OCI-LY7 (cell line): ENCODE measurements around the gene TEDC1. TPM values are rescaled to one million over a fixed set of nuclear protein-coding genes. Genes with fewer than 3 reads are reported as not detected.

Experiments used
- BruUV-seq: library from RNA; stranded (reverse); fragments of 400-500 nt; replicated peaks from 2 replicates; lab custom pipeline; 2021; lab: Mats Ljungman, UMichigan
- CTCF ChIA-PET: fragments of 300-600 bp; sonication (Branson Sonifier 250); formaldehyde crosslinking; loops from one replicate; lab custom pipeline; 2022; ENCODE audit warnings: antibody characterized with exemption; ENCODE audit not compliant: unreplicated experiment; lab: Charles Lee
- POLR2A ChIA-PET: fragments of 300-600 bp; sonication (Branson Sonifier 250); formaldehyde crosslinking; loops from one replicate; lab custom pipeline; 2022; ENCODE audit warnings: antibody characterized with exemption; lab: Charles Lee
- DNase-seq: peaks from one replicate; pipeline ENCODE4 v3.0.0-alpha.2; 2015; ENCODE audit warnings: low spot score
- H2AFZ ChIP-seq: fragments of 200-600 bp; sonication (generic), shearing (Covaris generic); 2 replicates; pipeline ENCODE4 v1.6.1; 2014; ENCODE audit warnings: mild to moderate bottlenecking, antibody characterized with exemption, low read length, moderate library complexity
- H3K27ac ChIP-seq: fragments of 200-600 bp; sonication (generic); 2 replicates; pipeline ENCODE4 v1.5.1; 2014; ENCODE audit warnings: mixed run types, low read depth, mild to moderate bottlenecking, moderate library complexity, low read length, inconsistent platforms; ENCODE audit not compliant: poor library complexity, severe bottlenecking
- H3K36me3 ChIP-seq: fragments of 200-600 bp; sonication (generic); 2 replicates; pipeline ENCODE4 v1.6.1; 2014; ENCODE audit warnings: mild to moderate bottlenecking, antibody characterized with exemption, low read length, moderate library complexity, mixed read lengths; ENCODE audit not compliant: insufficient read depth
- H3K4me1 ChIP-seq: fragments of 200-600 bp; sonication (generic); 2 replicates; pipeline ENCODE4 v1.5.1; 2014; ENCODE audit warnings: mild to moderate bottlenecking, low read length; ENCODE audit not compliant: insufficient read depth, poor library complexity, severe bottlenecking
- H3K4me2 ChIP-seq: fragments of 200-600 bp; sonication (generic); 2 replicates; pipeline ENCODE4 v1.6.1; 2014; ENCODE audit warnings: mild to moderate bottlenecking, low read length
- H3K4me3 ChIP-seq: fragments of 200-600 bp; sonication (generic); 2 replicates; pipeline ENCODE4 v1.5.1; 2014; ENCODE audit warnings: mild to moderate bottlenecking, low read depth, low read length; ENCODE audit not compliant: poor library complexity, severe bottlenecking
- H3K79me2 ChIP-seq: fragments of 200-600 bp; sonication (generic); 2 replicates; pipeline ENCODE4 v1.6.1; 2016; ENCODE audit warnings: low read depth, mild to moderate bottlenecking, low read length, moderate library complexity, mixed read lengths; ENCODE audit not compliant: insufficient read depth
- H3K9me2 ChIP-seq: fragments of 200-600 bp; sonication (generic); 2 replicates; pipeline ENCODE4 v1.6.1; 2016; ENCODE audit warnings: mild to moderate bottlenecking, low read length, mixed read lengths; ENCODE audit not compliant: insufficient read depth
- H3K9me3 ChIP-seq: fragments of 200-600 bp; sonication (generic); 2 replicates; pipeline ENCODE4 v1.6.1; 2014; ENCODE audit warnings: mild to moderate bottlenecking, mixed run types, low read length, mixed read lengths
- H4K20me1 ChIP-seq: fragments of 200-600 bp; sonication (generic); 2 replicates; pipeline ENCODE4 v1.6.1; 2014; ENCODE audit warnings: mild to moderate bottlenecking, antibody characterized with exemption, low read length, moderate library complexity, mixed read lengths; ENCODE audit not compliant: insufficient read depth
- EZH2phosphoT487 ChIP-seq: fragments of 200-600 bp; sonication (generic); IDR thresholded peaks from 2 replicates; pipeline ENCODE4 v1.6.1; 2018; ENCODE audit warnings: low read depth, borderline replicate concordance, mild to moderate bottlenecking, mixed run types, antibody characterized with exemption, low read length, moderate library complexity, mixed read lengths
- intact Hi-C: fragments of 100-400 bp; cut with micrococcal nuclease; formaldehyde crosslinking; loops from one replicate; pipeline ENCODE4 v1.10.0; 2022; ENCODE audit not compliant: unreplicated experiment
- total RNA-seq, 2 experiments: library from RNA; depleted of rRNA in 1 of 2; stranded (reverse); fragments of >200 nt in 1 of 2; shearing (Covaris generic) in 1 of 2; gene quantifications; 2 replicates each; pipeline ENCODE4 v1.2.3, GENCODE V29; 2014 to 2022
- TF ChIP-seq, protein P1 (sequence below): fragments of 200-600 bp; sonication (generic); conservative IDR thresholded peaks from 2 replicates; pipeline ENCODE4 v1.5.1; 2014; ENCODE audit warnings: mild to moderate bottlenecking, antibody characterized with exemption, low read length, moderate library complexity, mixed read lengths

The TEDC1 gene
- total RNA-seq, 2 experiments from 2014 or later, result 53.2 to 55.8 TPM

DNA sequence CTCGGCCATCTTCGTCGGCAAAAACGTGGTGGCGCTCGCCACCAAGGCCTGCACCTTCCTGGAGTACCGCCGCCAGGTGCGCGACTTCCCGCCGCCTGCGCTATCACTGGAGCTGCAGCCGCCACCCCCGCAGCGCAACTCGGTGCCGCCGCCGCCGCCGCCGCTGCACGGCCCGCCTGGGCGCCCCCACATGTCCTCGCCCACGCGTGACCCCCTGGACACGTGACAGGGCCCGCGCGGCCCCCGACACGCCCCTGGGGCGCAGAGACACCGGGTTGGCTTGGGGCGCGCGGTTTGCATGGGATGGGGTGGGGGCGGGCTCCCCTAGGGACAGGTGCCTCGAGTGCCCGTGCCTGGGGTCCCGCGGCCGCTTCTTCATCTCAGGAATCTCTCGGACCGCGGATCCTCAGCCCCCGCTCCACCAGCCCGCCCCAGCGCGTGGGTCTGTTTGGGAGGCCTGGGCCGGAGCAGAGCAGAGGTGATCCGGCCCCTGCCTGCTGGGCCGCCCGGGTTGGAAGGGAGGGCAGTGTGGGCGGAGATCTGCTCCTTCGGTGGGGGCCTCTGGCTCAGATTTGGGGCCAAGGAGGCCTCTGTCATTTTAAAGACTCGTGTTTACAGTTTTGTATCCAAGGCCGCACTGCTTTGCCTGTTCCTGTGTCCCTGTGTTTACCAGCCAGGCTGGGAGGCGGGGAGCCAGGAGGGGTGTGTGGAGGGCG, 38.7 kb downstream of the TEDC1 start:
- H3K4me3 ChIP-seq, result no peak overlapping the region

DNA sequence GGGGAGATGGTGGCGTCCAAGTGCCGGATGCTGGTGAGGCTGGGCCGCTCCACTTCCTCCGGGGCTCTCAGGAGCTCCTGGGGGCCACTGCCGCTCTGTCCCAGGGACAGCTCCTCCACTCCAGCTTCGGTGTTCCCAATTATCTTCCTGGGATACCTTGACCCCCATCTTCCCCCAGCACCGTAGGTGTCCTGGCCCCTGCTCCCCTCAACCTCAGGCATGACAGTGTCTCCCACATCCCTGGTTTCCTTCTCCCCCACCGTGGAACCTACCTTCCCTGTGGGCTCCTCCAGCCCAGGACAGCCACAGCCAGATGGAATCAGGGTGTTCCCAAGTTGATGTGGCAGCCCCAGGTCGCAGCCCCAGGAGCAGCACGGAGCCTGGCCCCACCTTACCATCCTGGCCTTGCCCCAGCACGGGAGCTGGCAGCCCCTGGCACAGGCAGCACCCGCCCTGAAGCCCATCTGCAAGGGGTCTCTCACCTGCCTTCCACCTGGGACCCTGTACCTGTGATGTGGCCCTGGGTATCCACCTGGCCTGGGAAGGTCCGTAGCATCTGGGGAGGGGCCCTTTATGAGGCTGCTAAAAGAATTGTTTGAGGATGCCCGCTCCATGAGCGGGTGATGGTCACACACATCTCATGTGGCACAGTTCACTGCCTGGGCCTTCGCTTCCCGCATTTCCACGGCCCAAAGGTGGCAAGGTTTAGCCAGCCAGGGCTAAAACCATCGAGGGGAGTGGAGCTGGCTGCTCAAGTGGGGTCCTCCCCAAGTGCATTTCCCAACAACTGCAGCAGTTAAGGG, 39.4 kb downstream of the TEDC1 start:
- no peaks in the 10 kb centered on the region for H3K9me2 ChIP-seq
- TF ChIP-seq EZH2phosphoT487, result no peak
- TF ChIP-seq, protein P1, sequence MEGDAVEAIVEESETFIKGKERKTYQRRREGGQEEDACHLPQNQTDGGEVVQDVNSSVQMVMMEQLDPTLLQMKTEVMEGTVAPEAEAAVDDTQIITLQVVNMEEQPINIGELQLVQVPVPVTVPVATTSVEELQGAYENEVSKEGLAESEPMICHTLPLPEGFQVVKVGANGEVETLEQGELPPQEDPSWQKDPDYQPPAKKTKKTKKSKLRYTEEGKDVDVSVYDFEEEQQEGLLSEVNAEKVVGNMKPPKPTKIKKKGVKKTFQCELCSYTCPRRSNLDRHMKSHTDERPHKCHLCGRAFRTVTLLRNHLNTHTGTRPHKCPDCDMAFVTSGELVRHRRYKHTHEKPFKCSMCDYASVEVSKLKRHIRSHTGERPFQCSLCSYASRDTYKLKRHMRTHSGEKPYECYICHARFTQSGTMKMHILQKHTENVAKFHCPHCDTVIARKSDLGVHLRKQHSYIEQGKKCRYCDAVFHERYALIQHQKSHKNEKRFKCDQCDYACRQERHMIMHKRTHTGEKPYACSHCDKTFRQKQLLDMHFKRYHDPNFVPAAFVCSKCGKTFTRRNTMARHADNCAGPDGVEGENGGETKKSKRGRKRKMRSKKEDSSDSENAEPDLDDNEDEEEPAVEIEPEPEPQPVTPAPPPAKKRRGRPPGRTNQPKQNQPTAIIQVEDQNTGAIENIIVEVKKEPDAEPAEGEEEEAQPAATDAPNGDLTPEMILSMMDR, result no peak
- no peaks in the 10 kb centered on the region for H3K36me3 ChIP-seq
- no TSS peak for BruUV-seq
- peak overlapping the region; percentile 79; the same call in 1 of the 2 replicates for H3K4me2 ChIP-seq
- DNase-seq, result peak; percentile 37
- ChIA-PET CTCF (no interaction called here), POLR2A (no interaction called here)
- H2AFZ ChIP-seq, result no peak overlapping the region
- peaks cover 47% of the 10 kb centered on the region for H3K4me1 ChIP-seq
- intact Hi-C loops, result no loop called here
- H3K4me3 ChIP-seq, result no peak overlapping the region
- H4K20me1 ChIP-seq, result no peaks in the 10 kb centered on the region
- no peaks in the 10 kb centered on the region for H3K79me2 ChIP-seq
- H3K27ac ChIP-seq, result no peak overlapping the region
- H3K9me3 ChIP-seq, result no peaks in the 10 kb centered on the region

More for the DNA sequence above, 38.7 kb downstream of the TEDC1 start:
- Histone ChIP-seq H4K20me1 (no peaks in the 10 kb centered on the region), H3K27ac (no peak overlapping the region), H3K79me2 (no peaks in the 10 kb centered on the region), H3K4me2 (peak overlapping the region; percentile 79), H3K9me3 (no peaks in the 10 kb centered on the region), H3K9me2 (no peaks in the 10 kb centered on the region), H3K4me1 (peaks cover 47% of the 10 kb centered on the region), H3K36me3 (no peaks in the 10 kb centered on the region), H2AFZ (no peak overlapping the region)
- TF ChIP-seq, protein P1, result no peak
- TF ChIP-seq EZH2phosphoT487, result no peak
- ChIA-PET CTCF (interaction anchor here (0.6 kb wide), 1 partner anchor 41 kb away, joined by 3 read pairs; no protein-coding TSS in a partner anchor), POLR2A (no interaction called here)
- no TSS peak for BruUV-seq
- DNase-seq, result peak; percentile 12
- intact Hi-C loops, result loop anchor here (2.0 kb wide), 1 partner anchor 159 kb away; no protein-coding TSS in a partner anchor
